NCI-H2227 (cell line): ENCODE data around the gene SEMA4D.

Experiments
- DNase-seq: peaks from one replicate; lab custom pipeline; 2025; ENCODE audit not compliant: unreplicated experiment; lab: John Stamatoyannopoulos, UW

Gene SEMA4D

DNA sequence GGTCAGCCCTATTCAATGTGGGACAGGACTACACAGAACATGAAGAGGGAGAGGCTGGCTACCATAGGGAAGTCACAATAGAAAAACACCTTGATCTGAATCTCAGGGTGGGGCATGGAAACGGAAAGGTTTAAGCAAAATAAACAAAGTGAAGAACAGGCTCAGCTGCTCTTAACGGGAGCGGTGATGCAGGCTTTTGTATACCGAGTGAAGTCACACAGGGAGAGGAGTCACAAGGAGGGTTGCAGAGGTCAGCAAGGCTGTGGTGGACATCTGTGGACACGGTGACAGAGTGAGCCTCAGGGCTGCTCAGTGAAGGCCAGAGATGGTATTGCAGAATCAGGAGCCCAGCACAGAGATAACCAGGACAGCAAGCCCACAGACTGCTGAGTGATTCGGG, 30.6 kb upstream of the SEMA4D start:
- no peak for DNase-seq

DNA sequence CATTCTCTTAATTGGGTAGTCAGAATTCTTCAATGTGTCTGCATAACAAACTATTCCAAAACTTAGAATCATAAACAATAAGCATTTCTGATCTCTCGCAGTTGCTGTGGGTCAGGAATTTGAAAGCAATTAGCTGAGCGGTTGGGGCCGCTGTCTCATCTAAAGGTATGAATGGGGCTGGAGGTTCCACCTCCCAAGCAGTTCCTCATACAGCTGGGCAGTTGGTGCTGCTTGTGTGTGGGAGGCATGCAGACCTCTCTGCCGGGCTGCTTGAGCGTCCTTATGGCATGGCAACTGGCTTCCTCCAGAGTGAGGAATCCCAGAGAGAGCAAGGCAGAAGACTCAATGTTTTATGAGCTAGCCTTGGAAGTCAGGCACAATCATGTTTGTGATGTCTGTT, 30.2 kb upstream of the SEMA4D start:
- DNase-seq = no peak

DNA sequence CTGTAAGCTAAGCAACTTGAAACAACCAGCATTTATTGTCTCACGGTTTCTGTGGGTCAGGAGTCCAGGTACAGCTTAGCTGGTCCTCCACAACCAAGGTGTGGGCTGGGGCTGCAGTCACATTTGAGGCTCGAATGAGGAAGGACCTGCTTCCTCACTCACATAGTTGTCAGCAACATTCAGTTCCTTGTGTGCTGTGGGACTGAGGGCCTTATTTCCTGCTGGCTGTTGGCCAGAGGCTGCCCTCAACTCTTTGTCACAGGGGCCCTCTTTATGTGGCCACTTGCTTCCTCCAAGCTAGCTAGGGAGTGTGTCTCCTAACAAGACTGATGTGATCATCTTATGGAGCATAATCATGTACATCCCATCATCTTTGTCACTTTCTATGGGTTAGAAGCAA, 29.2 kb upstream of the SEMA4D start:
- no peak for DNase-seq

DNA sequence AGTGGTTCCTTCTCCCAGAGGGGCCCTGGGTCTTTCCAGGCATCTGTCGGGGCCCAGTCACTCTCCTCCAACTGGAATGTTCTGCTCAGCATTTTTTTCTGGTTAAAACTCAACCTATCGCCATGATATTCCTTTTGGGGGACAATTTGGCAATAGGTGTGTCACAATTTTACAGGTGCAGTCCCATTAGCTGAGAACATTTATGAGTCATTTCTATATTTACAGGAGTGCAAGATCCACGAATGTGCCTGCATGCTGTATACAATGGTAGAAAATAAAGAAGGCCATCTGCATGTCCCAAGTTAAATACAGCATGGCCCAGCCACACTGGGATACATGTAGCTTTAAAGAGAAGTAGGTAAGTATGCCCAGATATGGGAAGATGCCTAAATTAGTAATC, 28.8 kb upstream of the SEMA4D start:
- DNase-seq = no peak

DNA sequence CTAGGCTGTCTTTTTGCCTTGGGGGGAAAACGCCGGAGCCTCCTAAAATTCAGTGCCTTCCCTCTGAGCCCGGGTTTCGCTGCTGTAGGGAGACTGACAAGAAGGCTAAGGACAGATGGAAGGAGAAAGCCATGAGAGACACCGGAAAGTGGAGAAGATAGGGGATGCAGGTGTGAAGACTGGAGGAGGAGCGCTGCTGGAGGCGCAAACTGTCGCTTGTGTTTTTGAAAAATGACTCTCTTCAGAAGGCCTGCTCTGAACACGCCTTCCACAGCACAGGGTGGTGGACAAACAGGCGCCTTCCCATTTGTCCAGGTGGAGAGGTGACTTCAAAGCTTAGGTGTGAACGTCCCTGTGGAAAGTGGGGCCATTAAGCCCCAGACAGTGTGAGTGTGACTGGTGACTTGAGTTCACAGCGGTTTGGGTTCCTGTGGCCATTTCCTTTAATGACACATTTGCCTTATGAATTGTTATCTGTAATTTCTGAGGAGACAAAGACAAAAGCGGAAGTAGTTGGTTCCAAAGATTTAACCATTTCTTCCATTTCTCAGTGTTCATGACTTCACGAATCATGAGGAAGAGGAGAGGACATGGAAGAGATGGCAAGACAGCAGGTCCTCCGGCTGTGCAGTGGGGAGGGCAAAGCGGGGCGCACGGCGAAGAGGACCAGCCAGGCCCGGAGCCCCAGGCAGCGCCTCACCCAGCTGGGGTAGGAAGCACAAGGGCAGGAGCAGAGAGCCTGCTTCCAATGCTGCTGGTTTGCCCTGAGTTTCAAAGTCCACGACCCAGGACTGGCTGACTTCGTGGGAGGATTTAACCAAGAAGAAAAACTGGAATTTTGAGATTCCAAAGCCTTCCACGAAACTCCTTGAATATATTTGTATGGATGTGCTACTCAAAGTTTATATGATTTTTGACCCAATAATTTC, 27.8 kb upstream of the SEMA4D start:
- DNase-seq = no peak

DNA sequence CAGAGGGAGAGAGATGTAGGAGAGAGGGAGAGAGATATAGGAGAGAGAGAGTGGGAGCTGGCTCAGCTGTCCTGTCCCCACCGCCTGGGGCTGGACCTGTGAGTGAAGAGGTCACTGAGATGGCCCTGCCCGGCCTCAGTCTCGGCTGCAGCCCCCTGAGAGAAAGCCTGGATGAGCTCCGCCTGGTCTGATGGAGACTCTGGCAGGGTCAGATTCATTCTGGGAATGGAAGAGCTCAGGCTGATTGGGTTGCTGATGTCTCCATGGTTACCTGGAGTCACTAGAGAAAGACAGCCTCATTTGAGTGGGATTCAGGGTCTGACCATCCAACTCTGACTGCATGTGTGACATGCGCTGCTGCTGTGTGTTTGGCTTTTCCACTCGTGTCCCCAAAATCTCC, 27.1 kb upstream of the SEMA4D start:
- DNase-seq = peak; percentile 14

DNA sequence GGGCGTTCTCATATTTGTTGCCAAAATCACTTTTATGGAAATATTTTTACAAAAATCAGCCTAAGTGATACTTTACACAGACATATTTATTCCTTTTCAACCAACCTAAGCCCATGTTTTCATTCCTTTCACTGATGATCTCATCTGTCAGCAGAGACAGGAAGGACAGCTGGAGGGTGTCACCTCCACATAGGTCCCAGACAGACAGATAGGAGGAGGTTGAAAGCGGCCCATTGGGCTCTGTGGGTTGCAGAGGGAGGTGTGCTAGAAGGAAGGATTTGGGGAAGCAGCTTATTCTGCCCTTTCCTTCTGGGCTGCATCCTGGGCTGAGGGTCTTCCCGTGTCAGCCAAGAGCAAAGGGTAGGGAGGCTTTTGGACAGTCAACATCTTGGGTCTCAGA, 26.0 kb upstream of the SEMA4D start:
- DNase-seq = no peak

DNA sequence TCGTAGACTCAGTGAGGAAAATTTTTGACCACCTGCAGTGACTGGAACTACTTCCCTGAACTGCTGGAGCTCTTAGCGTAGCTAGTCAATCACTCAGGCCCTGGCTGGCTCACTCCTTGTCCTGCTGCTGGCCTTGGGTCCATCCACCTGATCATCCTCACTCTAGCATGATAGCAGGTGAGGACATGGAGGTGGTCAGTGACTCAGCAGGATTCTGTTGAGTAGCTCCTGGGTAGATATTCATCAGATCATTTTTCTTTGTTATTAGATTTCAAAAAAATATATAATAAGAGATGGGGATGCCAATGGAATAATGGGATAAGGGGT, 25.0 kb upstream of the SEMA4D start:
- no peak for DNase-seq

DNA sequence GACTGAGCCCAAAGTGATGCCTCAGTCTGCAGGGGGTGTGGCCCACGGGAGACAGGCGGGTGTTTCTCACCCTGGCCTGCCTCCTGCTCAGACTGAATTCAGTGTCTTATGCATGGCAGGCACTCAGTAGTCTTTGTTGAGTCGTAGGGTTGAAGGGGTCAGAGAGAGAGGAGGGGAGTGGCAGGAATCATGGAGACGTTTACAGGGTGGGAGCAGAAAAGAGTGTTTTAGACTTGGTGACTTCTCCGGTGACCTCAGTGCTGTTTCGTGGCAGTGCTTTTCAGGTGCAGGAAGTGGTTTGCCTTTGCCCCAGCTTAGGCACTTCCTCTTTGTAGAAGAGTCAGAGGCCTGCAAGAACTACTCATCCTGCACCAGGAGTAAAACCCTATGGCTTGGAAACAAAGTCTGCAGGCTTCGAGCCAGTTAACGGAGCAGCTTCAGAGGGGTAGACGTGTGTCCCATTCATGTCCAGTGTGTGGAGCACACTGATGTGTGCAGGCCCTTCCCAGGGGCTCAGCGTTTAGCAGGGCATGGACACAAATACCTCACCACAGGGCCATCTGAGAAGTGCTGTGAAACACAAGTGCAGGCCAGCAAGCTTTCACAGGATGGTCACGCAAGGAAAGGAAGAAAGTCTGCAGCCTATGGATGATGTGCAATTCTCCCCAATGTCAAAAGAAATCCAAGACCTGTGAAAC, 24.5 kb upstream of the SEMA4D start:
- no peak for DNase-seq

DNA sequence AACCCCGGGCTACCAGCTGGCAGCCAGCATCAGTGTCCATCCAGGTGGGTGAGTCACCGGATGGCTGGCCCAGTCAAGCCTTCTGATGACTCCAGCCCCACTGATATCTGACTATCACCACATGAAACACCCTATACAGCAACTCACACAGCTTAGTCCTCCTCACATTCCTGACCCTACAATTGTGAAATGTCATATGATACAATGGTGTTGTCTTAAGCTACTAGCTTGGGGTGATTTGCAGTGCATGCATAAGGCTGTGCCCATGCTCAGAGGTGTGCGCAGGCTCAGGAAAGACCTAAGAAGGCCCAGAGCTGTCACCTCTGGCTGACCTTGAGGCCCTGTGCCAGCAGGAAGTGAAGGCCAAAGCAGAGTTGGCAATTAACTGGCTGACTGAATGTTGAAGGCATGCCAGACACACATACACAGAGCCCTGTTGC, 21.5 kb upstream of the SEMA4D start:
- no peak for DNase-seq

DNA sequence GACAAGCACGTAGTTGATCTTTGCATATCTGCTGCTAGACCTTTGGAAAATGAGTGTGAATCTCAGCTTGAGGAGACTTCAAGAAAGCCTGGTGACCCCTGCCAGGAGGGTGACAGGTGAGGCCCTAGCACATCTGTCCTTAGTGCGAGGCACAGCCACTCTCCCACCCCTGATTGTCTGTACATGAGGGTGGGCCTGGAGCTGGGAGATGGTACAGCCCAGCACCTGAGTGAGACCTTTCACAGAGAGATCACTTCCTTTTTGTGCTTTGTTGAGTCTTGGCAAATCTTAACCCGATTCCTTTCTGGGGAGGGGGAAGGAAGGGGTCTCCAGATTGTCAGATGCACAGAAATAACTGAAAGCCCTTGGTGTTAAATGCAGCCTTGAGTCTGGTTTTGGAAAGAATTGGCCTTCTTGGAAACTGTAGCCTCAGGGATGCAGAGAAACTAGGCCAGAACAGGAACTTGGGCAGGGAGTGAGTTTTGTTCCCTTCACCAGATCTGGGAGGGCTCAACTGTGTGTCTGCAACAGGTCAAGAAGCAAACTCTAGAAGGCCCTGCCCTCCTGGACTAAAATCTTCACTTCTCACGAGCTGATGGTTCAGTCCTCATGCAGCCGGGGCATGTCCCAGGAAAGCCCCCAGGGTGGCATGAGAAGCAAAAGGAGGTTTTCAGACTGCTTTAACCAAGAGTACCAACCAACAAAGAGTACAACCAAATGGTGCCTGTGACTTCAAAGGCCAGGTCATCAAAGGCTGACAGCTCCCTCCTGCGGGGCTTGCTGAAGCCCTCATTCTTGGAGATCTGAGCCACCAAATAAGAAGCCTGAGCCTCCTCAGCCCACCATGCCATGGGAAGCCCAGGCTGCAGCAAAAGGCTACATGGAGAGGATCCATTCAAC, 20.8 kb upstream of the SEMA4D start:
- no peak for DNase-seq

DNA sequence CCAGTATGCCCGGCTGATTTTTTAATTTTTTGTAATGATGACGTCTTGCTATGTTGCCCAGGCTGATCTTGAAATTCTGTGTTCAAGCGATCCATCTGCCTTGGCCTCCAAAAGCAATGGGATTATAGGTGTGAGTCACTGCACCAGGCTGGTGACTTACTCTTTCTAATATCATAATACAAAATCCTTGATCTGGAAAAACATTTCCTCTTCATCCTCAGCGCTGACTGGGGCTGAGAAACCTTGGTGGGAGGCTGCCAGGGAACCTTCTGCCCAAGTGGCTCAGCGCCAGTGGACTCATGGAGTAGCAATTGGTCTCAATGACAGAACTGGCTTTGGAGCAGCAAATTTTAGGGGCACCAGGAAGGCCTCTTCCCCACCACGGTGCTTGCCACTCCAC, 17.5 kb upstream of the SEMA4D start:
- DNase-seq = no peak

DNA sequence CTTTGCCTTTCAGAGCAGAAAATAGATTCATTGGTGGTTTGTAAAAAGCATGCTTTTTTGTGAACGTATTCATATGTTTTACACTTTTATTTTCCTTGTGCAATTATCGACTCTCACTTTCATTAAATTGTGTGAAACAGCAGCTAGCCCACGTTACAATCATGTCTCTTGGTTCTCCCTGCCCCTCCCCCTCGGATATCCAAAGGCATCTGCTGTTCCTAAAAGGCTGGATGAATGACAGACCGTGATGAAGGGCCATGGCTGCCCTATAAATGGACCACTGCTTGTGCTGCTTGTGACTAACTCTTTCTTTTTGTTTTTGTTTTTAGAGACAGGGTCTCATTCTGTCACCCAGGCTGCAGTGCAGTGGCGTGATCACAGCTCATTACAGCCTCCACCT, 17.0 kb upstream of the SEMA4D start:
- no peak for DNase-seq

DNA sequence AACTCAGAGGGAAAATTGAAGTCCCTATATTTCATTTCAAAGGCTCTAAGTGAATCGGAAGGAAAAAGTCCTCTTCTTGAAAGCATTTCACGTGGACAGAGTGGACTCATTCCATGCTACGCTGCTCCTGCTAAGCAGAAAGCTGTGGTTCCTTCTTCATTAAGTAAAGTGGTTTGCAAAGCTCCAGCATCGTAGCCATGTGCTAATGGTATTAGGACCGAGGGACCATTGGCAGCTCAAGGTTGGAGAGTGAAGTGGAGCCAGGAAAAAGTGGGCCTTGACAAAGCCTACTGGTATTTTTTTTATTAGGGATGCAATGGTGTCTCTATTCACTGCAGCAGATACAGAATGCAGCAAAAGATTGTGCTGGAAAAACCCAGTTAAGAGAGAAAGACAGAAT, 16.4 kb upstream of the SEMA4D start:
- no peak for DNase-seq

DNA sequence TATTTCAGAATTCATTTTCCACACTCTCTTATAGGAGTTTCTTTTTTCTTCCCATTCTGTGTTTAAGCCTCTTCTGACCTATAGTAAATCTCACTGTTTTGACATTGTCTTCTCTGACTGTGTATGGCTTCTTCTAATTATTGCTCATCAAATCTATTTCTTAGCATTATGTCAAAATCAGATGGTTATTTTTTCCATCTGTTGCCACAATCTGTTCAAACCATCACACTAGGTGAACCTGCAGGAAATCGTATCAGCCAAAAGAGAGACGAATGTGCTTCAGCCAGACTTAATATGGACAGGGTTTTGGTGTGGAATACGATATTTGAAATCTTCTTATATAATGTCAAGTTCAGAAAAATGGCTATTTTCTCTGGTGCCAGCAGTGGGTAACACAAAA, 15.9 kb upstream of the SEMA4D start:
- no peak for DNase-seq

DNA sequence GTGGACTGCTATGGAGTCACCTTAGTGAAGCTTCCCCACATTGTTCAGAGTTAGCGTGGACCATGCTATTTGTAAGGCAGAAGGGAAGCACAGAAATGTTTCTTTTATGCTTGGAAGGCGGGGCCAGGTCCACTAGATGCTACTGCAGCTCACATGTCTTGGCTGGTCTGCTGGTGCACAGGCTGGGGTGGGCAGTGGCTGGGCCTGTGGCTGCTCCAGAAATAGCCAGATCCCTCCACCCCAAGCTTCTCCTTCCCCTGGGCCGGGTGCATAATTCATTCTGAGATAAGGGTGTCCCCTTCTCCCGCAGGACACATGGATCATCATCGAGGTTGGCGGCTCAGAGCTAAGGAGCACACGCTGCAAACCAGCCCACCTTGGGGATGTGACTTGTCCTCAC, 14.5 kb upstream of the SEMA4D start:
- no peak for DNase-seq

DNA sequence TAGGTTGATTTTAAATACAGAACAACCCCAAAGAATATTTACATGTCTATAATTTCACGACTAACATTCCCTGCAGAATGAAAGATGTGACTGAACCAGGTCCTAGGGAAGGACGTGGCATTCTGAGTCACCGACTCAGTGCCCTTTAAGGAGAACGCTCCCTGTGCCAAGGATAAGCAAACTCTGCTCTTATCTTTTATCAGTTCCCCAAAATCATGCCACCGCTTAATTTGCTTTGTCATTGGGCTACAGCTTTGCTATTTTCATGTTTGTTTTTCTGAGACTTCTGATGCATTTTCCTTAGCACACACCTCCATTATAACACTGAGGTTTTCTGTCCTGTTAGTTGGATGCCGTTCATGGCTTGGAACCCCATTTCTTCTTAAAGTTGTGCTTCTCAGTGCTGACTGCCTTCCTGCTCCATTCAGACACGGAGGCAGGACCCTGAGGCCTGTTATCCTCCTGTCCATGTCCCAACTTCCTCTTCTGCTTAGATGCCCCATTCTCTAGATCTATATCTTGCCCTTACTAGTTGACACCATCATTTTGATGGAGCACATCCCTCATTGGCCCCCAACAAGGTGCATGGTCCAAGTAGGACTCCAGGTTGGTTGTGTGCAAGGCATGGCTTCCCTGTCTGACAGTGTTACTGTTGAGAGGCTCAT, 11.2 kb upstream of the SEMA4D start:
- no peak for DNase-seq

DNA sequence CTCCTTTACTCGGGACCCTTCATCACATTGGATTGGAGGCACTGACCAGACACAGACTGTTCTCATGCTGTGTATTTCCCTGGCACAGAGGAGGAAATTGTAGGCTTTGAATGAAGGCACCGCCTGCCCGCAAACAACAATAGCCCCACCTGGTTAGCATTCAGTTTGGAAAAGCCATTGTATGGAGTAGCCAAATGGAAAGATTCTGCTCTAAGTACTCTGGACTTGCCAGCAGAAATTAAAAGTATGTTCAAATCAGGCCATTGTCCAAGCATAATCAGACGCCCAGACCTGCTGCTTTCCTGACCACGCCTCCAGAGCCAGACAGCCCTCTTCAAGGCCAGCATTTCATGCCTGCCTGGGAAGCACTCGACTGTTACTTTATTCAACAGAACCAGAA, 8.0 kb upstream of the SEMA4D start:
- peak; percentile 40 for DNase-seq

DNA sequence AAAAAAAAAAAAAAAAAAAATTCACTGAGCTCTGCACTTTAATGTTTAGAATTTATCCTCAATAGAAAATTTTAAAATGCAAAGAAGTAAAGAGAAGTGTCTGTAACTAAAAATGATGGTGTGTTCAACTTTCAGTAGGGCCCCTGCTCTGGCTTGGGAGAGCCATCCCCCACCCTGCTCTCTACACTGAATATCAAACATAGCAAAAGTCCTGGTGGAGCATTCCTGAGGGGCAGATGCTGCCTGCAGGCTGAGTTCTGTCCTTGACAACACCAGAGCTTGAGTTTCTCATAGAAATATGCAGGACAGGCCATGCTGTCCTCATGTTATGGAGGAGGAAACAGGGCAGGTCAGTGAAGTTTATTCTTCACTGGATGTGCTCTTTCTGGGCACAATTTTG, 7.1 kb upstream of the SEMA4D start:
- no peak for DNase-seq

DNA sequence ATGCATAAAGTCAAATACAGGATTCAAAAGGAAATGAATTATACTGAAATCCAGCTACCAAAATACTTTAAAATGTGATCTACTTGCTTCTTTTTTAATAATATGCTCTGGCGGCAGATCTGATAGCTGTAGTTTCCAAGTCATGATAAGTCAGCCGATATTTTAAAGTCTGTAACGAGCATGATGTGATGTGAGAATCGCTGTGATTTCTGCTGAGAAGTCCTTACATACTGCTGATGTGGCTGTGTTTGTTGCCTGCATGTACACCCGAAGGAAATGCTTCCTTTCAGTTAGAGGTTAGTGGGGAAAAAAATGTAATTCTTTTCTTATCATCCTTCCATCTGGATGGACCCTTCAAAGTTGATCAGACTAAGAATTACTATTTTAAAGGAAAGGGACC, 4.8 kb upstream of the SEMA4D start:
- no peak for DNase-seq

DNA sequence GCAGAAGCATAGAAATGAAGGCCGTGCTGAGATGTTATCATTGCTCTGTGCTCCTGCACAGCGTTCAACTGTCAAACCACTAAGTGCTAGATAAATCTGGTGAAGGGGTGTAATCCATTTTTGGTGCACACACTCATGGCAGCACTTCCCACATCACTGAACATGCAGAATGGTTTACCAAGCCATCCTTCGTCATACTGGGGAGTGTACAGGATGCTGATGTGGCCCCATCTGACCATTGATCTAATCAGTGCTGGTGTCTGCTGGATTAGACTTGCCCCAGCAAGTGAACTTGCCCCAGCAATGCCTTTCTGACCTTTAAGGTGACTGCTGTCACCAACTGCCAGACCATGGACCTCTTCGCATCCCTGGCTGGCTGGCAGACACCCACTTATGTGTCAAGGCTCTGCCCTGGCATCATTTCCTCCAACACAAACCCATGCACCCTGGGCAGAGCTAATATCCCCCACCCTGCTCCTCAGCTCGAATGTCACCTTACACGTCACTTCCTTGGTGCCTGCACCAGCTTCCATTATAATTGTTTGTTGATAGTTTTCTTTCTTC, 4.2 kb upstream of the SEMA4D start:
- no peak for DNase-seq
